ENCODE data around the gene ARID1B.

ARID1B gene

GRCh38 chr6:156885562-156885961, 108.4 kb downstream of the ARID1B start:
- H3K27ac ChIP-seq (ENCODE audit: low read depth, low read length) = no peak overlapping the region
- H3K4me1 ChIP-seq (ENCODE audit: control insufficient read depth, insufficient read depth, low read length) = peaks cover under 1% of the 10 kb centered on the region
- no peak overlapping the region for H3K4me3 ChIP-seq (ENCODE audit: low read length)
- H3K9ac ChIP-seq (ENCODE audit: low read length) = no peak overlapping the region
- H3K36me3 ChIP-seq (ENCODE audit: control insufficient read depth, insufficient read depth, low read length) = no peaks in the 10 kb centered on the region
- H3K27me3 ChIP-seq (ENCODE audit: control insufficient read depth, insufficient read depth, low read length) = no peaks in the 10 kb centered on the region

GRCh38 chr6:156886409-156886808, 109.2 kb downstream of the ARID1B start:
- Histone ChIP-seq H3K9ac (ENCODE audit: low read length) (no peak overlapping the region), H3K36me3 (ENCODE audit: control insufficient read depth, insufficient read depth, low read length) (no peaks in the 10 kb centered on the region), H3K4me3 (ENCODE audit: low read length) (no peak overlapping the region), H3K4me1 (ENCODE audit: control insufficient read depth, insufficient read depth, low read length) (peaks cover 5% of the 10 kb centered on the region), H3K27ac (ENCODE audit: low read depth, low read length) (no peak overlapping the region), H3K27me3 (ENCODE audit: control insufficient read depth, insufficient read depth, low read length) (no peaks in the 10 kb centered on the region)

- no peak overlapping the region for H3K27ac ChIP-seq (ENCODE audit: low read depth, low read length)
- H3K4me3 ChIP-seq (ENCODE audit: low read length) = no peak overlapping the region
- no peak overlapping the region for H3K9ac ChIP-seq (ENCODE audit: low read length)
- peaks cover 5% of the 10 kb centered on the region for H3K4me1 ChIP-seq (ENCODE audit: control insufficient read depth, insufficient read depth, low read length)
- no peaks in the 10 kb centered on the region for H3K27me3 ChIP-seq (ENCODE audit: control insufficient read depth, insufficient read depth, low read length)
- H3K36me3 ChIP-seq (ENCODE audit: control insufficient read depth, insufficient read depth, low read length) = no peaks in the 10 kb centered on the region
Measured at GRCh38 chr6:156887623-156888269, 110.6 kb downstream of the ARID1B start.

GRCh38 chr6:156889469-156889868, 112.3 kb downstream of the ARID1B start:
- H3K27ac ChIP-seq (ENCODE audit: low read depth, low read length) = no peak overlapping the region

GRCh38 chr6:156889986-156890385, 112.8 kb downstream of the ARID1B start:
- Histone ChIP-seq H3K27ac (ENCODE audit: low read depth, low read length) (no peak overlapping the region), H3K27me3 (ENCODE audit: control insufficient read depth, insufficient read depth, low read length) (no peaks in the 10 kb centered on the region), H3K4me3 (ENCODE audit: low read length) (no peak overlapping the region), H3K9ac (ENCODE audit: low read length) (no peak overlapping the region), H3K36me3 (ENCODE audit: control insufficient read depth, insufficient read depth, low read length) (no peaks in the 10 kb centered on the region), H3K4me1 (ENCODE audit: control insufficient read depth, insufficient read depth, low read length) (peaks cover 5% of the 10 kb centered on the region)

More at GRCh38 chr6:156889469-156889868, 112.3 kb downstream of the ARID1B start:
- no peaks in the 10 kb centered on the region for H3K36me3 ChIP-seq (ENCODE audit: control insufficient read depth, insufficient read depth, low read length)
- no peaks in the 10 kb centered on the region for H3K27me3 ChIP-seq (ENCODE audit: control insufficient read depth, insufficient read depth, low read length)
- H3K9ac ChIP-seq (ENCODE audit: low read length) = no peak overlapping the region
- H3K4me1 ChIP-seq (ENCODE audit: control insufficient read depth, insufficient read depth, low read length) = peaks cover 5% of the 10 kb centered on the region
- no peak overlapping the region for H3K4me3 ChIP-seq (ENCODE audit: low read length)

GRCh38 chr6:156890627-156891314, 113.6 kb downstream of the ARID1B start:
- peaks cover 5% of the 10 kb centered on the region for H3K4me1 ChIP-seq (ENCODE audit: control insufficient read depth, insufficient read depth, low read length)
- no peak overlapping the region for H3K9ac ChIP-seq (ENCODE audit: low read length)

GRCh38 chr6:156897907-156898531, 120.8 kb downstream of the ARID1B start:
- no peaks in the 10 kb centered on the region for H3K36me3 ChIP-seq (ENCODE audit: control insufficient read depth, insufficient read depth, low read length)
- no peak overlapping the region for H3K9ac ChIP-seq (ENCODE audit: low read length)
- H3K4me3 ChIP-seq (ENCODE audit: low read length) = no peak overlapping the region
- H3K27ac ChIP-seq (ENCODE audit: low read depth, low read length) = no peak overlapping the region
- H3K4me1 ChIP-seq (ENCODE audit: control insufficient read depth, insufficient read depth, low read length) = no peaks in the 10 kb centered on the region
- no peaks in the 10 kb centered on the region for H3K27me3 ChIP-seq (ENCODE audit: control insufficient read depth, insufficient read depth, low read length)

More at GRCh38 chr6:156890627-156891314, 113.6 kb downstream of the ARID1B start:
- Histone ChIP-seq H3K27me3 (ENCODE audit: control insufficient read depth, insufficient read depth, low read length) (no peaks in the 10 kb centered on the region), H3K4me3 (ENCODE audit: low read length) (no peak overlapping the region), H3K27ac (ENCODE audit: low read depth, low read length) (no peak overlapping the region), H3K36me3 (ENCODE audit: control insufficient read depth, insufficient read depth, low read length) (no peaks in the 10 kb centered on the region)

GRCh38 chr6:156899071-156899470, 121.9 kb downstream of the ARID1B start:
- no peak overlapping the region for H3K9ac ChIP-seq (ENCODE audit: low read length)
- no peaks in the 10 kb centered on the region for H3K36me3 ChIP-seq (ENCODE audit: control insufficient read depth, insufficient read depth, low read length)

GRCh38 chr6:156899532-156900135, 122.5 kb downstream of the ARID1B start:
- Histone ChIP-seq H3K9ac (ENCODE audit: low read length) (no peak overlapping the region), H3K36me3 (ENCODE audit: control insufficient read depth, insufficient read depth, low read length) (no peaks in the 10 kb centered on the region), H3K4me1 (ENCODE audit: control insufficient read depth, insufficient read depth, low read length) (no peaks in the 10 kb centered on the region), H3K4me3 (ENCODE audit: low read length) (no peak overlapping the region), H3K27ac (ENCODE audit: low read depth, low read length) (no peak overlapping the region), H3K27me3 (ENCODE audit: control insufficient read depth, insufficient read depth, low read length) (no peaks in the 10 kb centered on the region)

More at GRCh38 chr6:156899071-156899470, 121.9 kb downstream of the ARID1B start:
- Histone ChIP-seq H3K4me3 (ENCODE audit: low read length) (no peak overlapping the region), H3K27ac (ENCODE audit: low read depth, low read length) (no peak overlapping the region), H3K27me3 (ENCODE audit: control insufficient read depth, insufficient read depth, low read length) (no peaks in the 10 kb centered on the region), H3K4me1 (ENCODE audit: control insufficient read depth, insufficient read depth, low read length) (no peaks in the 10 kb centered on the region)

GRCh38 chr6:156900292-156900691, 123.1 kb downstream of the ARID1B start:
- Histone ChIP-seq H3K4me1 (ENCODE audit: control insufficient read depth, insufficient read depth, low read length) (no peaks in the 10 kb centered on the region), H3K9ac (ENCODE audit: low read length) (no peak overlapping the region), H3K4me3 (ENCODE audit: low read length) (no peak overlapping the region), H3K27ac (ENCODE audit: low read depth, low read length) (no peak overlapping the region), H3K27me3 (ENCODE audit: control insufficient read depth, insufficient read depth, low read length) (no peaks in the 10 kb centered on the region), H3K36me3 (ENCODE audit: control insufficient read depth, insufficient read depth, low read length) (no peaks in the 10 kb centered on the region)

- Histone ChIP-seq H3K4me3 (ENCODE audit: low read length) (no peak overlapping the region), H3K9ac (ENCODE audit: low read length) (no peak overlapping the region), H3K27me3 (ENCODE audit: control insufficient read depth, insufficient read depth, low read length) (no peaks in the 10 kb centered on the region), H3K4me1 (ENCODE audit: control insufficient read depth, insufficient read depth, low read length) (no peaks in the 10 kb centered on the region), H3K36me3 (ENCODE audit: control insufficient read depth, insufficient read depth, low read length) (no peaks in the 10 kb centered on the region), H3K27ac (ENCODE audit: low read depth, low read length) (no peak overlapping the region)
Measured at GRCh38 chr6:156901309-156902019, 124.3 kb downstream of the ARID1B start.

GRCh38 chr6:156902782-156903181, 125.6 kb downstream of the ARID1B start:
- H3K4me1 ChIP-seq (ENCODE audit: control insufficient read depth, insufficient read depth, low read length) = no peaks in the 10 kb centered on the region
- no peak overlapping the region for H3K9ac ChIP-seq (ENCODE audit: low read length)
- H3K36me3 ChIP-seq (ENCODE audit: control insufficient read depth, insufficient read depth, low read length) = no peaks in the 10 kb centered on the region
- no peak overlapping the region for H3K4me3 ChIP-seq (ENCODE audit: low read length)
- no peaks in the 10 kb centered on the region for H3K27me3 ChIP-seq (ENCODE audit: control insufficient read depth, insufficient read depth, low read length)
- no peak overlapping the region for H3K27ac ChIP-seq (ENCODE audit: low read depth, low read length)

Measured in rectal smooth muscle tissue (tissue), 1 donor.